HepG2 (cell line): ENCODE results near the gene PPP1CA. TPM values are rescaled to one million over a fixed set of nuclear protein-coding genes. Genes with fewer than 3 reads are reported as not detected.
A peak's percentile ranks its signal among the peaks of the same experiment; 100 is the strongest.

Source experiments
- CHD4 ChIP-seq: fragments of 200-600 bp; sonication (generic); IDR thresholded peaks from 2 replicates; pipeline ENCODE4 v1.7.0; 2017; ENCODE audit warnings: mild to moderate bottlenecking, low read length, borderline replicate concordance
- HNRNPUL1 ChIP-seq: fragments of 200-400 bp; formaldehyde crosslinking; IDR thresholded peaks from 2 replicates; pipeline ENCODE4 v1.6.1; 2017; ENCODE audit warnings: low read depth, mild to moderate bottlenecking, low read length, moderate library complexity
- MEIS1 ChIP-seq: sonication (generic); formaldehyde crosslinking; IDR thresholded peaks from 2 replicates; pipeline ENCODE4 v1.9.0; 2021; ENCODE audit warnings: mild to moderate bottlenecking, missing genetic modification reagents, moderate library complexity, borderline replicate concordance
- MTF1 ChIP-seq: sonication (generic); formaldehyde crosslinking; IDR thresholded peaks from 2 replicates; pipeline ENCODE4 v1.5.0; 2020; ENCODE audit warnings: missing genetic modification reagents
- NFE2L2 ChIP-seq: fragments of 150-350 bp; IDR thresholded peaks from 2 replicates; pipeline ENCODE4 v1.6.1; 2014; ENCODE audit warnings: low read length
- NFYB ChIP-seq: sonication (generic); formaldehyde crosslinking; IDR thresholded peaks from 2 replicates; pipeline ENCODE4 v1.4.0; 2020; ENCODE audit warnings: missing genetic modification reagents
- RARA ChIP-seq: IDR thresholded peaks from 2 replicates; pipeline ENCODE4 v1.6.1; 2016; ENCODE audit warnings: missing genetic modification reagents, missing compliant biosample characterization
- RFX5 ChIP-seq: IDR thresholded peaks from 2 replicates; pipeline ENCODE4 v1.6.1; 2011; ENCODE audit warnings: low read depth, low read length, improper control_type of control experiment
- SYNCRIP ChIP-seq: fragments of 200-400 bp; formaldehyde crosslinking; IDR thresholded peaks from 2 replicates; pipeline ENCODE4 v1.6.1; 2018; ENCODE audit warnings: mild to moderate bottlenecking, low read depth, low read length; ENCODE audit not compliant: insufficient read depth
- ZNF235 ChIP-seq: sonication (generic); formaldehyde crosslinking; IDR thresholded peaks from 2 replicates; pipeline ENCODE4 v1.8.1; 2023; ENCODE audit warnings: mild to moderate bottlenecking, missing genetic modification reagents, borderline replicate concordance
- ZNF251 ChIP-seq: sonication (generic); formaldehyde crosslinking; IDR thresholded peaks from 2 replicates; pipeline ENCODE4 v1.9.0; 2021; ENCODE audit warnings: mild to moderate bottlenecking, missing genetic modification reagents
- ZNF44 ChIP-seq: sonication (generic); formaldehyde crosslinking; IDR thresholded peaks from 2 replicates; pipeline ENCODE4 v1.5.1; 2020; ENCODE audit warnings: mild to moderate bottlenecking, missing genetic modification reagents
- ZNF766 ChIP-seq: sonication (generic); formaldehyde crosslinking; IDR thresholded peaks from 2 replicates; pipeline ENCODE4 v1.5.0; 2020; ENCODE audit warnings: missing genetic modification reagents, borderline replicate concordance
- ZNF775 ChIP-seq: sonication (generic); formaldehyde crosslinking; IDR thresholded peaks from 2 replicates; pipeline ENCODE4 v1.4.0; 2020; ENCODE audit warnings: missing genetic modification reagents, mild to moderate bottlenecking, moderate library complexity, borderline replicate concordance
- polyA plus RNA-seq, 8 experiments: library from polyadenylated mRNA; depleted of rRNA in 3 of 8; stranded (reverse) in 7 of 8; unstranded in 1 of 8; fragments of >200 nt; fragmentation: Illumina TruSeq in 4 of 8; extraction: Trizol in 4 of 8; gene quantifications; 2 replicates each; pipeline versions ENCODE4 v1.2.1 to v1.2.3, GENCODE V29; 2011 to 2016; ENCODE audit warnings: low read depth in 4 of 8, missing spikeins in 1 of 8, mixed read lengths in 1 of 8; ENCODE audit not compliant: insufficient read depth in 1 of 8
- total RNA-seq, 5 experiments: library from RNA; depleted of rRNA; stranded (reverse); fragments of >200 nt; fragmentation: Illumina TruSeq; extraction: Trizol; gene quantifications; 2 replicates each; pipeline ENCODE4 v1.2.3, GENCODE V29; 2016; ENCODE audit warnings: low read depth in 1 of 5
- TF ChIP-seq, protein P1 (sequence below): sonication (generic); formaldehyde crosslinking; IDR thresholded peaks from 2 replicates; pipeline ENCODE4 v1.8.0; 2022; ENCODE audit warnings: low read depth, missing genetic modification reagents
- TF ChIP-seq, protein P2 (sequence below): sonication (generic); formaldehyde crosslinking; IDR thresholded peaks from 2 replicates; pipeline ENCODE4 v1.5.1; 2020; ENCODE audit warnings: mild to moderate bottlenecking, missing genetic modification reagents, moderate library complexity
- TF ChIP-seq, protein P3 (sequence below): sonication (generic); formaldehyde crosslinking; IDR thresholded peaks from 2 replicates; pipeline ENCODE4 v1.8.1; 2022; ENCODE audit warnings: low read depth, mild to moderate bottlenecking, missing genetic modification reagents
- TF ChIP-seq, protein P4 (sequence below): sonication (generic); formaldehyde crosslinking; IDR thresholded peaks from 2 replicates; pipeline ENCODE4 v1.5.1; 2020; ENCODE audit warnings: mild to moderate bottlenecking, missing genetic modification reagents, borderline replicate concordance

The PPP1CA gene
- total and polyA plus RNA-seq, 2 of the 13 experiments (the other 11 are each of a cell fraction or from before 2014, with no cell fraction given), result 149 to 170 TPM

DNA sequence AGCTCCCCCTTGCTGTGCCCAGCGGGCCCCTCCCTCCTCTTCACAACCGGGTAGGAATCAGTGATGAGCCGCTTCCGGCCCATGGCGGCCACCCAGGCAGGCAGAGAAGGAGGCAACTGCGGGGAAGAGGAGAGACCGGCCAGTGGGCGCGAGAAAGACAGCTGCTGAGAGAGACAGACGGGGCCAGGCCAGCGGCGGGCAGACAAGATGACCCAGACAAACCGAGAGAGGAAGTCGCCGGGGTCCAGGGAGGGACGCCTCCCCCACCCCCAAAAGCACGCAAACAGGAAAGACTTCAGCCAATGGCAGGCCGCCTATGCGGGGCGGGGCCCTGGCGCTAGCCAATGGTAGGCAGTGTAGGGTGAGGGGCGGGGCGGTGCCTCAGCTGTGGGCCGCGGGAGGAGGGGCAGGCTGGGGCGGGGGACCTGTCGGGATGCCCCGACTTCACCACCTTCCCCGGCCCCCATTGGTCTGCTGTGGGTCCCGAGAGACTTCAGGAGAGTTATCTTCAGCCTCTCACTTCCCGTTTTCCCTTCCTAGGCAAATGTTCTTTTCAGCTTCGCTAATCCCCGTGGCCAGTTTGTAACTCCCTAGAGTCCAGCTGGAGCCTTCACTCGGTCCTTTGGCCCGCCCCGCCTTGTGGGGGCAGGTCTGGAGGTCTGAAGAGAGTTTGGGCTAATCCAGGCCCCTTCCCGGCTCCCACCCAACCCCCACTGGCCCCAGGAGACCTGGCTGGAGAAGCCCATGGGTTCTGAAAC, 48.2 kb downstream of the PPP1CA start, which contains the start of gene POLD4 (continued):
- TF ChIP-seq RARA (CRISPR knock-in tag) (no peak), NFYB (peak; percentile 82), MTF1 (CRISPR knock-in tag) (no peak), RFX5 (peak; percentile 52; the same call in 1 of the 2 replicates), ZNF766 (CRISPR knock-in tag) (no peak), ZNF235 (CRISPR knock-in tag) (no peak), CHD4 (no peak; the same call in 1 of the 2 replicates), ZNF44 (no peak), ZNF251 (no peak), MEIS1 (CRISPR knock-in tag) (peak; percentile 54; the same call in 1 of the 2 replicates), NFE2L2 (no peak), ZNF775 (CRISPR knock-in tag) (no peak), HNRNPUL1 (no peak), SYNCRIP (no peak)
- TF ChIP-seq, protein P1, sequence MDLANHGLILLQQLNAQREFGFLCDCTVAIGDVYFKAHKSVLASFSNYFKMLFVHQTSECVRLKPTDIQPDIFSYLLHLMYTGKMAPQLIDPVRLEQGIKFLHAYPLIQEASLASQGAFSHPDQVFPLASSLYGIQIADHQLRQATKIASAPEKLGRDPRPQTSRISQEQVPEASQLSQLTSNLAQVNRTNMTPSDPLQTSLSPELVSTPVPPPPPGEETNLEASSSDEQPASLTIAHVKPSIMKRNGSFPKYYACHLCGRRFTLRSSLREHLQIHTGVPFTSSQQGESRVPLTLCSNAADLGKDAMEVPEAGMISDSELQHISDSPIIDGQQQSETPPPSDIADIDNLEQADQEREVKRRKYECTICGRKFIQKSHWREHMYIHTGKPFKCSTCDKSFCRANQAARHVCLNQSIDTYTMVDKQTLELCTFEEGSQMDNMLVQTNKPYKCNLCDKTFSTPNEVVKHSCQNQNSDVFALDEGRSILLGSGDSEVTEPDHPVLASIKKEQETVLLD, result no peak; the same call in 1 of the 2 replicates
- TF ChIP-seq, protein P2, sequence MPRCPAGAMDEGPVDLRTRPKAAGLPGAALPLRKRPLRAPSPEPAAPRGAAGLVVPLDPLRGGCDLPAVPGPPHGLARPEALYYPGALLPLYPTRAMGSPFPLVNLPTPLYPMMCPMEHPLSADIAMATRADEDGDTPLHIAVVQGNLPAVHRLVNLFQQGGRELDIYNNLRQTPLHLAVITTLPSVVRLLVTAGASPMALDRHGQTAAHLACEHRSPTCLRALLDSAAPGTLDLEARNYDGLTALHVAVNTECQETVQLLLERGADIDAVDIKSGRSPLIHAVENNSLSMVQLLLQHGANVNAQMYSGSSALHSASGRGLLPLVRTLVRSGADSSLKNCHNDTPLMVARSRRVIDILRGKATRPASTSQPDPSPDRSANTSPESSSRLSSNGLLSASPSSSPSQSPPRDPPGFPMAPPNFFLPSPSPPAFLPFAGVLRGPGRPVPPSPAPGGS (CRISPR knock-in tag), result no peak
- TF ChIP-seq, protein P3, sequence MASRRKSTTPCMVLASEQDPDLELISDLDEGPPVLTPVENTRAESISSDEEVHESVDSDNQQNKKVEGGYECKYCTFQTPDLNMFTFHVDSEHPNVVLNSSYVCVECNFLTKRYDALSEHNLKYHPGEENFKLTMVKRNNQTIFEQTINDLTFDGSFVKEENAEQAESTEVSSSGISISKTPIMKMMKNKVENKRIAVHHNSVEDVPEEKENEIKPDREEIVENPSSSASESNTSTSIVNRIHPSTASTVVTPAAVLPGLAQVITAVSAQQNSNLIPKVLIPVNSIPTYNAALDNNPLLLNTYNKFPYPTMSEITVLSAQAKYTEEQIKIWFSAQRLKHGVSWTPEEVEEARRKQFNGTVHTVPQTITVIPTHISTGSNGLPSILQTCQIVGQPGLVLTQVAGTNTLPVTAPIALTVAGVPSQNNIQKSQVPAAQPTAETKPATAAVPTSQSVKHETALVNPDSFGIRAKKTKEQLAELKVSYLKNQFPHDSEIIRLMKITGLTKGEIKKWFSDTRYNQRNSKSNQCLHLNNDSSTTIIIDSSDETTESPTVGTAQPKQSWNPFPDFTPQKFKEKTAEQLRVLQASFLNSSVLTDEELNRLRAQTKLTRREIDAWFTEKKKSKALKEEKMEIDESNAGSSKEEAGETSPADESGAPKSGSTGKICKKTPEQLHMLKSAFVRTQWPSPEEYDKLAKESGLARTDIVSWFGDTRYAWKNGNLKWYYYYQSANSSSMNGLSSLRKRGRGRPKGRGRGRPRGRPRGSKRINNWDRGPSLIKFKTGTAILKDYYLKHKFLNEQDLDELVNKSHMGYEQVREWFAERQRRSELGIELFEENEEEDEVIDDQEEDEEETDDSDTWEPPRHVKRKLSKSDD, result 0 out of 2 replicates have a peak, but pooled peaks have one; percentile 43
- TF ChIP-seq, protein P4, sequence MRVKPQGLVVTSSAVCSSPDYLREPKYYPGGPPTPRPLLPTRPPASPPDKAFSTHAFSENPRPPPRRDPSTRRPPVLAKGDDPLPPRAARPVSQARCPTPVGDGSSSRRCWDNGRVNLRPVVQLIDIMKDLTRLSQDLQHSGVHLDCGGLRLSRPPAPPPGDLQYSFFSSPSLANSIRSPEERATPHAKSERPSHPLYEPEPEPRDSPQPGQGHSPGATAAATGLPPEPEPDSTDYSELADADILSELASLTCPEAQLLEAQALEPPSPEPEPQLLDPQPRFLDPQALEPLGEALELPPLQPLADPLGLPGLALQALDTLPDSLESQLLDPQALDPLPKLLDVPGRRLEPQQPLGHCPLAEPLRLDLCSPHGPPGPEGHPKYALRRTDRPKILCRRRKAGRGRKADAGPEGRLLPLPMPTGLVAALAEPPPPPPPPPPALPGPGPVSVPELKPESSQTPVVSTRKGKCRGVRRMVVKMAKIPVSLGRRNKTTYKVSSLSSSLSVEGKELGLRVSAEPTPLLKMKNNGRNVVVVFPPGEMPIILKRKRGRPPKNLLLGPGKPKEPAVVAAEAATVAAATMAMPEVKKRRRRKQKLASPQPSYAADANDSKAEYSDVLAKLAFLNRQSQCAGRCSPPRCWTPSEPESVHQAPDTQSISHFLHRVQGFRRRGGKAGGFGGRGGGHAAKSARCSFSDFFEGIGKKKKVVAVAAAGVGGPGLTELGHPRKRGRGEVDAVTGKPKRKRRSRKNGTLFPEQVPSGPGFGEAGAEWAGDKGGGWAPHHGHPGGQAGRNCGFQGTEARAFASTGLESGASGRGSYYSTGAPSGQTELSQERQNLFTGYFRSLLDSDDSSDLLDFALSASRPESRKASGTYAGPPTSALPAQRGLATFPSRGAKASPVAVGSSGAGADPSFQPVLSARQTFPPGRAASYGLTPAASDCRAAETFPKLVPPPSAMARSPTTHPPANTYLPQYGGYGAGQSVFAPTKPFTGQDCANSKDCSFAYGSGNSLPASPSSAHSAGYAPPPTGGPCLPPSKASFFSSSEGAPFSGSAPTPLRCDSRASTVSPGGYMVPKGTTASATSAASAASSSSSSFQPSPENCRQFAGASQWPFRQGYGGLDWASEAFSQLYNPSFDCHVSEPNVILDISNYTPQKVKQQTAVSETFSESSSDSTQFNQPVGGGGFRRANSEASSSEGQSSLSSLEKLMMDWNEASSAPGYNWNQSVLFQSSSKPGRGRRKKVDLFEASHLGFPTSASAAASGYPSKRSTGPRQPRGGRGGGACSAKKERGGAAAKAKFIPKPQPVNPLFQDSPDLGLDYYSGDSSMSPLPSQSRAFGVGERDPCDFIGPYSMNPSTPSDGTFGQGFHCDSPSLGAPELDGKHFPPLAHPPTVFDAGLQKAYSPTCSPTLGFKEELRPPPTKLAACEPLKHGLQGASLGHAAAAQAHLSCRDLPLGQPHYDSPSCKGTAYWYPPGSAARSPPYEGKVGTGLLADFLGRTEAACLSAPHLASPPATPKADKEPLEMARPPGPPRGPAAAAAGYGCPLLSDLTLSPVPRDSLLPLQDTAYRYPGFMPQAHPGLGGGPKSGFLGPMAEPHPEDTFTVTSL (CRISPR knock-in tag), result no peak
